ENCODE data around the gene WASHC4. TPM values are rescaled to one million over a fixed set of nuclear protein-coding genes. Genes with fewer than 3 reads are reported as not detected.
"Not testable (repeated sequence)": the region's sequence is repeated elsewhere in the genome, so short reads cannot be mapped to it uniquely, and the experiment has no call there.

WASHC4 gene
- total and polyA plus RNA-seq, 4 donors = 11.5 to 59.1 (median 32.6) TPM

- no peak for TF ChIP-seq HNF4A (conservative IDR thresholded peaks at IDR 0.05)
- TF ChIP-seq EGR1 (IDR thresholded peaks at IDR 0.05; ENCODE audit: low read depth in 2 of 2) = no peak
- no peak for TF ChIP-seq FOXA1 (IDR thresholded peaks at IDR 0.05)
- TF ChIP-seq JUND (IDR thresholded peaks at IDR 0.05) = no peak
- TF ChIP-seq REST (IDR thresholded peaks at IDR 0.05) = no peak
- Histone ChIP-seq H3K4me3 (ENCODE audit: low read depth in 1 of 3, low read length in 3 of 3) (no peak overlapping the region), H3K27me3 (ENCODE audit: control insufficient read depth in 4 of 4, insufficient read depth in 4 of 4, low read length in 3 of 4) (no peaks in the 10 kb centered on the region), H3K9me3 (ENCODE audit: control insufficient read depth in 4 of 4, low read length in 3 of 4) (no peaks in the 10 kb centered on the region), H3K36me3 (ENCODE audit: control insufficient read depth in 4 of 4, insufficient read depth in 3 of 4, low read depth in 1 of 4, low read length in 3 of 4) (peaks cover 2 to 26% (median 8%) of the 10 kb centered on the region in 4 donors), H3K9ac (ENCODE audit: low read depth in 1 of 2, low read length in 2 of 2) (no peak overlapping the region), H3K27ac (ENCODE audit: low read depth in 1 of 2, low read length in 2 of 2) (no peak overlapping the region), H3K4me1 (ENCODE audit: control insufficient read depth in 4 of 4, insufficient read depth in 4 of 4, low read length in 3 of 4) (peaks cover 0 to 2% (median under 1%) of the 10 kb centered on the region in 4 donors)
- WGBS = 96% methylated on average over 4 of the region's 4 CpGs
- no peak for DNase-seq (ENCODE audit: low spot score)
Measured at GRCh38 chr12:105177208-105177607, 69.7 kb downstream of the WASHC4 start.

GRCh38 chr12:105179114-105179513 lies 71.6 kb downstream of the WASHC4 start:
- H3K9ac ChIP-seq (ENCODE audit: low read depth in 1 of 2, low read length in 2 of 2); H3K9me3 ChIP-seq (ENCODE audit: control insufficient read depth in 4 of 4, low read length in 3 of 4); H3K27me3 ChIP-seq (ENCODE audit: control insufficient read depth in 4 of 4, insufficient read depth in 4 of 4, low read length in 3 of 4); H3K4me3 ChIP-seq (ENCODE audit: low read depth in 1 of 3, low read length in 3 of 3); H3K27ac ChIP-seq (ENCODE audit: low read depth in 1 of 2, low read length in 2 of 2); DNase-seq (ENCODE audit: low spot score); H3K4me1 ChIP-seq (ENCODE audit: control insufficient read depth in 4 of 4, insufficient read depth in 4 of 4, low read length in 3 of 4): not testable (repeated sequence)
- peaks cover 1 to 21% (median 7%) of the 10 kb centered on the region in 4 donors for H3K36me3 ChIP-seq (ENCODE audit: control insufficient read depth in 4 of 4, insufficient read depth in 3 of 4, low read depth in 1 of 4, low read length in 3 of 4)
- 100% methylated on average over 1 of the region's 1 CpG for WGBS

GRCh38 chr12:105183406-105183805 lies 75.9 kb downstream of the WASHC4 start:
- not testable (repeated sequence) for H3K9me3 ChIP-seq (ENCODE audit: control insufficient read depth in 4 of 4, low read length in 3 of 4); DNase-seq (ENCODE audit: low spot score); H3K4me3 ChIP-seq (ENCODE audit: low read depth in 1 of 3, low read length in 3 of 3); H3K4me1 ChIP-seq (ENCODE audit: control insufficient read depth in 4 of 4, insufficient read depth in 4 of 4, low read length in 3 of 4); H3K27ac ChIP-seq (ENCODE audit: low read depth in 1 of 2, low read length in 2 of 2); H3K9ac ChIP-seq (ENCODE audit: low read depth in 1 of 2, low read length in 2 of 2); H3K27me3 ChIP-seq (ENCODE audit: control insufficient read depth in 4 of 4, insufficient read depth in 4 of 4, low read length in 3 of 4)
- WGBS = 96% methylated on average over 4 of the region's 4 CpGs
- peaks cover 5 to 27% (median 15%) of the 10 kb centered on the region in 4 donors for H3K36me3 ChIP-seq (ENCODE audit: control insufficient read depth in 4 of 4, insufficient read depth in 3 of 4, low read depth in 1 of 4, low read length in 3 of 4)

GRCh38 chr12:105183976-105184375 lies 76.4 kb downstream of the WASHC4 start:
- whole genome bisulfite sequencing = over 99% methylated on average over 5 of the region's 5 CpGs
- not testable (repeated sequence) for H3K4me1 ChIP-seq (ENCODE audit: control insufficient read depth in 4 of 4, insufficient read depth in 4 of 4, low read length in 3 of 4); H3K9ac ChIP-seq (ENCODE audit: low read depth in 1 of 2, low read length in 2 of 2); DNase-seq (ENCODE audit: low spot score); H3K27me3 ChIP-seq (ENCODE audit: control insufficient read depth in 4 of 4, insufficient read depth in 4 of 4, low read length in 3 of 4); H3K9me3 ChIP-seq (ENCODE audit: control insufficient read depth in 4 of 4, low read length in 3 of 4); H3K4me3 ChIP-seq (ENCODE audit: low read depth in 1 of 3, low read length in 3 of 3); H3K27ac ChIP-seq (ENCODE audit: low read depth in 1 of 2, low read length in 2 of 2)
- peaks cover 5 to 29% (median 19%) of the 10 kb centered on the region in 4 donors for H3K36me3 ChIP-seq (ENCODE audit: control insufficient read depth in 4 of 4, insufficient read depth in 3 of 4, low read depth in 1 of 4, low read length in 3 of 4)
